ENCODE measurements around the gene PHETA1. TPM values are rescaled to one million over a fixed set of nuclear protein-coding genes. Genes with fewer than 3 reads are reported as not detected.
A peak's percentile ranks its signal among the peaks of the same experiment; 100 is the strongest.

The PHETA1 gene
- total and polyA plus RNA-seq, 2 of the 13 experiments (the other 11 are each of a cell fraction or from before 2014, with no cell fraction given): 11.3 to 20.8 TPM

GRCh38 chr12:111342376-111342775 is 26.5 kb downstream of the PHETA1 start:
- no peak for DNase-seq (ENCODE audit: low spot score)
- no peak overlapping the region for H3K9ac ChIP-seq (ENCODE audit: insufficient read depth, low read depth, low read length)
- H3K4me3 ChIP-seq (replicated peaks in 1 of 3; ENCODE audit: insufficient read depth in 1 of 3, low read depth in 2 of 3, low read length in 3 of 3): no peak overlapping the region
- peaks cover 3 to 12% of the 10 kb centered on the region in 2 experiments; a peak in 3 of 5 replicates for H3K27me3 ChIP-seq (ENCODE audit: control insufficient read depth in 1 of 2, insufficient read depth in 2 of 2, low read length in 2 of 2)
- no peak for FAIRE-seq
- in situ Hi-C loops (cut with HindIII; ENCODE audit: extremely low pct_ligation_motif_present, low pct_unique_long_range_greater_than_20kb): no loop called here
- no peak overlapping the region for H3K27ac ChIP-seq (ENCODE audit: extremely low read length, insufficient read depth, low read length)
- CTCF ChIA-PET (ENCODE audit: low intra/inter-chr PET ratio, low total read pairs): no interaction called here
- no peak overlapping the region for H3K4me2 ChIP-seq (ENCODE audit: low read depth, low read length)
- no peak overlapping the region for H2AFZ ChIP-seq (ENCODE audit: low read length)
- TF ChIP-seq FUBP1 (CRISPR knock-in tag; IDR thresholded peaks at IDR 0.05; ENCODE audit: borderline replicate concordance): no peak
- TF ChIP-seq ATRX (CRISPR knock-in tag; IDR thresholded peaks at IDR 0.05; ENCODE audit: borderline replicate concordance): no peak
- peak; percentile 56; the same call in 1 of the 2 replicates for TF ChIP-seq ZNF629 (CRISPR knock-in tag; conservative IDR thresholded peaks at IDR 0.05)
- no peak for TF ChIP-seq ZNF784 (CRISPR knock-in tag; IDR thresholded peaks at IDR 0.05; ENCODE audit: borderline replicate concordance)
- no peak for TF ChIP-seq ZNF574 (CRISPR knock-in tag; IDR thresholded peaks at IDR 0.05)
- TF ChIP-seq ZNF737 (CRISPR knock-in tag; IDR thresholded peaks at IDR 0.05; ENCODE audit: borderline replicate concordance): no peak
- H3K79me2 ChIP-seq (ENCODE audit: insufficient read depth, low read length): no peaks in the 10 kb centered on the region
- H3K9me3 ChIP-seq (ENCODE audit: low read length): no peaks in the 10 kb centered on the region
- H4K20me1 ChIP-seq (ENCODE audit: insufficient read depth, low read length): no peaks in the 10 kb centered on the region
- POLR2A ChIA-PET: no interaction called here
- no TSS peak for BruUV-seq (replicated peaks)
- intact Hi-C loops (cut with micrococcal nuclease; ENCODE audit: unreplicated experiment): no loop called here
- no peaks in the 10 kb centered on the region for H3K4me1 ChIP-seq (ENCODE audit: insufficient read depth, low read length)
- no peaks in the 10 kb centered on the region for H3K36me3 ChIP-seq (replicated peaks in 1 of 2; ENCODE audit: control insufficient read depth in 1 of 2, insufficient read depth in 2 of 2, low read length in 2 of 2)
- ATAC-seq: no peak
- WGBS (ENCODE audit: low lambda C conversion rate): 73% methylated on average over 8 of the region's 8 CpGs
